Endodermal cell (in vitro differentiated cells): ENCODE data around the gene USP47. TPM values are rescaled to one million over a fixed set of nuclear protein-coding genes. Genes with fewer than 3 reads are reported as not detected.

Source experiments
- DNase-seq: peaks from one replicate; pipeline ENCODE4 v3.0.0-alpha.2; 2017
- H3K27ac ChIP-seq: 2 replicates; pipeline ENCODE4 v1.5.1; 2013; ENCODE audit warnings: mild to moderate bottlenecking, low read depth, low read length, moderate library complexity
- H3K27me3 ChIP-seq: 2 replicates; pipeline ENCODE4 v1.6.1; 2013; ENCODE audit warnings: mild to moderate bottlenecking, low read length, moderate library complexity; ENCODE audit not compliant: insufficient read depth, control insufficient read depth, poor library complexity, severe bottlenecking
- H3K36me3 ChIP-seq: 2 replicates; pipeline ENCODE4 v1.7.0; 2013; ENCODE audit warnings: mild to moderate bottlenecking, low read length, moderate library complexity; ENCODE audit not compliant: control insufficient read depth, insufficient read depth
- H3K4me1 ChIP-seq: one replicate; pipeline ENCODE4 v1.7.0; 2013; ENCODE audit warnings: low read length; ENCODE audit not compliant: control insufficient read depth, insufficient read depth
- H3K4me3 ChIP-seq: 2 replicates; pipeline ENCODE4 v1.5.1; 2013; ENCODE audit warnings: mild to moderate bottlenecking, low read length, moderate library complexity
- H3K9ac ChIP-seq: 2 replicates; pipeline ENCODE4 v1.6.1; 2013; ENCODE audit warnings: mild to moderate bottlenecking, low read length, moderate library complexity; ENCODE audit not compliant: poor library complexity, severe bottlenecking; ENCODE audit errors: extremely low read depth
- H3K9me3 ChIP-seq: 2 replicates; pipeline ENCODE4 v1.6.1; 2013; ENCODE audit warnings: mild to moderate bottlenecking, low read length, moderate library complexity; ENCODE audit not compliant: control insufficient read depth
- H3K27ac Mint-ChIP-seq: 2 replicates; pipeline ENCODE4 v1.8.0; 2020; ENCODE audit warnings: mixed read lengths
- H3K27me3 Mint-ChIP-seq: 2 replicates; pipeline ENCODE4 v1.8.0; 2021; ENCODE audit warnings: mild to moderate bottlenecking, mixed read lengths; ENCODE audit not compliant: insufficient read depth
- H3K36me3 Mint-ChIP-seq: 2 replicates; pipeline ENCODE4 v1.8.0; 2020; ENCODE audit warnings: low read depth, mixed read lengths
- H3K4me1 Mint-ChIP-seq: 2 replicates; pipeline ENCODE4 v1.8.0; 2020; ENCODE audit warnings: mixed read lengths
- H3K4me3 Mint-ChIP-seq: 2 replicates; pipeline ENCODE4 v1.8.0; 2020; ENCODE audit warnings: mild to moderate bottlenecking, moderate library complexity, mixed read lengths
- H3K9me3 Mint-ChIP-seq: 2 replicates; pipeline ENCODE4 v1.8.0; 2020; ENCODE audit warnings: mild to moderate bottlenecking, mixed read lengths
- CTCF ChIP-seq: fragments of 200-600 bp; sonication (generic); conservative IDR thresholded peaks from 2 replicates; pipeline ENCODE4 v1.5.0; 2021; ENCODE audit warnings: antibody characterized with exemption, mild to moderate bottlenecking
- WGBS, 2 experiments: methylation state at CpG; one replicate each; pipeline versions ENCODE4 v1.1.5 to v1.1.7; 2013; ENCODE audit warnings: missing lambda C conversion rate in 2 of 2, mixed read lengths in 1 of 2; ENCODE audit not compliant: insufficient coverage in 1 of 2, insufficient read length in 1 of 2; 5-methylcytosine and 5-hydroxymethylcytosine counted together
- total RNA-seq, 2 donors: library from RNA; stranded (reverse); fragmentation: NEBNext Ultra II Directional in 1 of 2; extraction: Animal tissue kit (Norgen Biotek cat#: 25700) in 1 of 2; gene quantifications; 2 replicates in 1 of 2; 3 replicates in 1 of 2; pipeline ENCODE4 v1.2.1, GENCODE V29; 2021

Gene USP47
- total RNA-seq, 2 donors from 2014 or later: 26.3 to 26.9 TPM

GRCh38 chr11:11981364-11981763 is 139.6 kb downstream of the USP47 start:
- Histone ChIP-seq H3K4me1 (peaks cover 12% of the 10 kb centered on the region), H3K4me3 (no peak overlapping the region), H3K27ac (no peak overlapping the region), H3K27me3 (no peaks in the 10 kb centered on the region), H3K9me3 (no peaks in the 10 kb centered on the region), H3K36me3 (peaks cover 5% of the 10 kb centered on the region), H3K9ac (no peak overlapping the region)
- Mint-ChIP-seq H3K4me1 (peaks cover 42% of the 10 kb centered on the region), H3K9me3 (no peaks in the 10 kb centered on the region), H3K36me3 (peaks cover 19% of the 10 kb centered on the region), H3K27ac (no peak overlapping the region), H3K27me3 (no peaks in the 10 kb centered on the region), H3K4me3 (no peak overlapping the region)
- DNase-seq: no peak
- TF ChIP-seq CTCF: no peak
- WGBS, 2 experiments: 82 to 91% methylated on average over 4 to 5 of the region's 5 CpGs

- Histone ChIP-seq H3K4me1 (peaks cover 14% of the 10 kb centered on the region), H3K9ac (no peak overlapping the region), H3K9me3 (no peaks in the 10 kb centered on the region), H3K27ac (no peak overlapping the region), H3K4me3 (no peak overlapping the region), H3K27me3 (no peaks in the 10 kb centered on the region), H3K36me3 (peaks cover 5% of the 10 kb centered on the region)
- peaks cover 45% of the 10 kb centered on the region for H3K4me1 Mint-ChIP-seq
- H3K4me3 Mint-ChIP-seq: no peak overlapping the region
- DNase-seq: peak; percentile 22
- H3K9me3 Mint-ChIP-seq: no peaks in the 10 kb centered on the region
- H3K27me3 Mint-ChIP-seq: no peaks in the 10 kb centered on the region
- H3K36me3 Mint-ChIP-seq: peaks cover 19% of the 10 kb centered on the region
- H3K27ac Mint-ChIP-seq: no peak overlapping the region
- 92 to 97% methylated on average over 6 of the region's 6 CpGs for WGBS, 2 experiments
- TF ChIP-seq CTCF: no peak
These were observed 140.1 kb downstream of the USP47 start for GRCh38 chr11:11981840-11982239.

- no peak for TF ChIP-seq CTCF
- no peaks in the 10 kb centered on the region for H3K9me3 ChIP-seq
- H3K4me1 Mint-ChIP-seq: peaks cover 46% of the 10 kb centered on the region
These were observed 140.7 kb downstream of the USP47 start for GRCh38 chr11:11982461-11982860.

More at GRCh38 chr11:11982461-11982860, 140.7 kb downstream of the USP47 start:
- Histone ChIP-seq H3K9ac (no peak overlapping the region), H3K27me3 (no peaks in the 10 kb centered on the region), H3K36me3 (peaks cover 5% of the 10 kb centered on the region), H3K4me1 (peaks cover 19% of the 10 kb centered on the region), H3K4me3 (no peak overlapping the region), H3K27ac (no peak overlapping the region)
- WGBS, 2 experiments: 96 to 100% methylated on average over 8 to 10 of the region's 10 CpGs
- no peak overlapping the region for H3K27ac Mint-ChIP-seq
- peaks cover 20% of the 10 kb centered on the region for H3K36me3 Mint-ChIP-seq
- DNase-seq: no peak
- no peaks in the 10 kb centered on the region for H3K9me3 Mint-ChIP-seq
- H3K27me3 Mint-ChIP-seq: no peaks in the 10 kb centered on the region
- no peak overlapping the region for H3K4me3 Mint-ChIP-seq
